Activated T-cell treated with anti-CD3 and anti-CD28 coated beads for 4 hours (primary cell): ENCODE measurements around the gene MRM2.

ENCODE experiments used
- DNase-seq: peaks from one replicate; pipeline ENCODE4 v3.0.0-alpha.2; 2020

Gene MRM2

GRCh38 chr7:2201686-2202360 lies 40.2 kb downstream of the MRM2 start:
- DNase-seq: no peak

- no peak for DNase-seq
Observed at GRCh38 chr7:2201128-2201527, 40.9 kb downstream of the MRM2 start.

- DNase-seq: no peak
Observed at GRCh38 chr7:2200584-2200980, 41.4 kb downstream of the MRM2 start.

GRCh38 chr7:2199956-2200583 lies 41.9 kb downstream of the MRM2 start:
- no peak for DNase-seq

- no peak for DNase-seq
Observed at GRCh38 chr7:2199528-2199927, 42.5 kb downstream of the MRM2 start.

- DNase-seq: no peak
Observed at GRCh38 chr7:2198760-2199159, 43.2 kb downstream of the MRM2 start.

GRCh38 chr7:2198206-2198605 lies 43.8 kb downstream of the MRM2 start:
- DNase-seq: no peak

GRCh38 chr7:2197436-2198155 lies 44.4 kb downstream of the MRM2 start:
- no peak for DNase-seq

- DNase-seq: no peak
Observed at GRCh38 chr7:2196381-2197378, 45.3 kb downstream of the MRM2 start.

- no peak for DNase-seq
Observed at GRCh38 chr7:2195400-2196246, 46.4 kb downstream of the MRM2 start.

GRCh38 chr7:2193575-2194305 lies 48.3 kb downstream of the MRM2 start:
- DNase-seq: no peak

GRCh38 chr7:2192831-2193534 lies 49.0 kb downstream of the MRM2 start:
- no peak for DNase-seq

- DNase-seq: no peak
Observed at GRCh38 chr7:2191016-2191415, 51.0 kb downstream of the MRM2 start.

GRCh38 chr7:2190531-2190930 lies 51.5 kb downstream of the MRM2 start:
- DNase-seq: no peak

GRCh38 chr7:2186166-2186565 lies 55.8 kb downstream of the MRM2 start:
- no peak for DNase-seq

GRCh38 chr7:2185715-2186114 lies 56.3 kb downstream of the MRM2 start:
- DNase-seq: no peak
